DMS153 treated with DMSO at 0.1 percent for 48 hours (cell line): ENCODE results near the gene GPR35.

Source experiments
- DNase-seq: peaks from one replicate; lab custom pipeline; 2025; ENCODE audit not compliant: unreplicated experiment; lab: John Stamatoyannopoulos, UW

GPR35 gene

GRCh38 chr2:240622531-240623235, 2.6 kb upstream of the GPR35 start:
- DNase-seq: no peak

- DNase-seq: no peak
Measured at GRCh38 chr2:240623531-240624010, 1.7 kb upstream of the GPR35 start.

DNA sequence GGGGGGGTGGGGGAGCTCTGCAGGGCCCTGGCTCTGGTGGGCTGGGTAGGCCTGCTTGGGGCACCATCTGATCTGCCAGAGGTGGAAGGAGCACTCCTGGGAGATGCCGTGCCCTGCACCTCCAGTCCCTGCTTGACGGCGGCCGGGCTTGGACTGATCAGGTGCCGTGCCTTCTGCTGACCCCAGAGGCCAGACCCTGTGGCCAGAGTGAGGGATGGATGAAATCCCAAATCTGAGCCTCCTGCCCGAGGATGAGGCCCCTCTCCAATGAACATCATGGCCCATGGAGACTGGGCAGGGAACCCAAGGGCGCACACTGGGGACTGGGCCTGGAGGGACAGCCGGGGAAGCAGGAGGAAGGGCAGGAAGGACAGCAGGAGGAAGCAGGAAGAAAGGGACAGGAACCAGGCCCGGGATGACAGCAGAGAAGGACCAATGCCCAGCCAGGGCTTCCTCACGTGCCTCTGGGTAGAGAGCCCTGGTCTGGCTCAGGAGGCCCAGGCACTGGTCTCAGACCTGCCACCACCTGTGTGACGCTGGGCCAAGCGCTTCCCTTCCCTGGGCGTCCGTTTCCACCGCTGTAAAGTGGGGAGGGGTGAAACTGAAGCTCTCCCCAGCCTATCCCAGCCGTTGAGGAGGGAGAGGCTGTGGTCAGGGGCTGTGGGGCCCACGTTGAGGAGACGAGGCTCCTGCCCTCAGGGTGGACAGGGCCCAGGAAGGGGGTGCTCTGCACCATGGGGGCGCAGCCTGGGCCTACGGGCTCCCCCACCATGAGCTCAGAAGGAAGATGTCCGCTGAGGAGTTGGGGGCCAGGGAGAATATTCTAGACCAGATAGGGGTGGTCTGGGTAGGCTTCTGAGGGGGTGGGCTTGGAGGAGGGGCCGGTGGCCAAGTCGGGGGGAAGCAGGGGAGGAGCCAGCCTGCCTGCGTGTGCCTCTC, 1.0 kb upstream of the GPR35 start:
- DNase-seq: no peak

DNA sequence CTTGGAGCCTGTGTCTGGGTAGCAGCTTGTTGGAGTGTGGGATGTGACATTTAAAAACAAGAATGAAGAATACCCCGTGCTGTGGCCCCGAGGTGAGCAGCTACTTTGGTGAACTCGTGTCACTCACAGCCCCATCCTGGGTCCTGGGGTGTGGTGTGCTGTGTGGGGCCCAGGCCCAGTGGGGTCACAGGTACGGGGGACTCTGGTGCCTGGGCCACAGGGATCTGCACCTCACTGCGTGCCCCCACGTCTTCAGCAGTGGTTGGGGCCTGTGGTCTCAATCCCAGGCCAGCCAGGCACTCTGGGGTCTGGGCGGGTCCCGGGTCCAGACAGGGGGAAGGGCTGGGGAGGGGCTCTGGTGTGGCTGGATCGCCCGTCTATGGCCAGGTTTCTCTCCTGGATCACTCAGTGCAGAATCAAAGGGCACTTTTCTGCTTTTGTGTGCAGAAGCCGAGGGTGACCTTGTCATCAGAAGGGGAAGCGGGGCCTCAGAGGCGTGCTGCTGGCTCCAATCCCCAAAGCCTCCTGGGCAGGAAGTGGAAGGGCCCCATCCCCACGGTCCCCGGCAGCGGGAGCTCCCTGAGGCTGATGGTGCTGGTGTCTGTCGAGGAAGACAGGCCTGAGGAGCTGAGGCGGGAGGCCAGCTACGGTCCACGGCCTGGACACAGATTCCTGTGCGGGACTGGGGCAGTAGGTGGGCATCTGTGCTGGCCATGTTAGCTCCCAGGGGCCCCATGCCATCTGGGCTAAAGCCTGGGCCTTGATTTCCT, 1.4 kb downstream of the GPR35 start:
- no peak for DNase-seq

GRCh38 chr2:240627736-240628506, 2.6 kb downstream of the GPR35 start:
- no peak for DNase-seq

DNA sequence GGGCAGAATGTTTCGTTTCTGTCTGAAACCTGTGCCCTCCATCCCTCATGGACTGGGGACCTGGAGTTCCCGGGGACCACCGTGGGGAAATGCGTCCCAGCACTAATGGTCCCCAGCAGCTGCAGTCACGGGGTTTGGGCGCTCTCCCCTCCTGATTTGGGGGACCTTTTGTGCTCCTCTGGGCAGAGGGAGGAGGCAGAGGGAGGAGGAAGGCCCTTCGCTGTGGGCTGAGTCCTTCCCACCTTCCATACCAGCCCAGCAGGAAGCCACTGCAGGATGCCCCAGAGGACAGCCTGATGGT, 3.2 kb downstream of the GPR35 start:
- no peak for DNase-seq

GRCh38 chr2:240628808-240629618, 3.7 kb downstream of the GPR35 start:
- DNase-seq: no peak

GRCh38 chr2:240629619-240629967, 4.3 kb downstream of the GPR35 start:
- DNase-seq: no peak

DNA sequence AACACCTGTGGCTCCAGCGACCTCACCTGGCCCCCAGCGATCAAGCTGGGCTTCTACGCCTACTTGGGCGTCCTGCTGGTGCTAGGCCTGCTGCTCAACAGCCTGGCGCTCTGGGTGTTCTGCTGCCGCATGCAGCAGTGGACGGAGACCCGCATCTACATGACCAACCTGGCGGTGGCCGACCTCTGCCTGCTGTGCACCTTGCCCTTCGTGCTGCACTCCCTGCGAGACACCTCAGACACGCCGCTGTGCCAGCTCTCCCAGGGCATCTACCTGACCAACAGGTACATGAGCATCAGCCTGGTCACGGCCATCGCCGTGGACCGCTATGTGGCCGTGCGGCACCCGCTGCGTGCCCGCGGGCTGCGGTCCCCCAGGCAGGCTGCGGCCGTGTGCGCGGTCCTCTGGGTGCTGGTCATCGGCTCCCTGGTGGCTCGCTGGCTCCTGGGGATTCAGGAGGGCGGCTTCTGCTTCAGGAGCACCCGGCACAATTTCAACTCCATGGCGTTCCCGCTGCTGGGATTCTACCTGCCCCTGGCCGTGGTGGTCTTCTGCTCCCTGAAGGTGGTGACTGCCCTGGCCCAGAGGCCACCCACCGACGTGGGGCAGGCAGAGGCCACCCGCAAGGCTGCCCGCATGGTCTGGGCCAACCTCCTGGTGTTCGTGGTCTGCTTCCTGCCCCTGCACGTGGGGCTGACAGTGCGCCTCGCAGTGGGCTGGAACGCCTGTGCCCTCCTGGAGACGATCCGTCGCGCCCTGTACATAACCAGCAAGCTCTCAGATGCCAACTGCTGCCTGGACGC, 4.9 kb downstream of the GPR35 start:
- no peak for DNase-seq

- no peak for DNase-seq
Measured at GRCh38 chr2:240630771-240631547, 5.7 kb downstream of the GPR35 start.

DNA sequence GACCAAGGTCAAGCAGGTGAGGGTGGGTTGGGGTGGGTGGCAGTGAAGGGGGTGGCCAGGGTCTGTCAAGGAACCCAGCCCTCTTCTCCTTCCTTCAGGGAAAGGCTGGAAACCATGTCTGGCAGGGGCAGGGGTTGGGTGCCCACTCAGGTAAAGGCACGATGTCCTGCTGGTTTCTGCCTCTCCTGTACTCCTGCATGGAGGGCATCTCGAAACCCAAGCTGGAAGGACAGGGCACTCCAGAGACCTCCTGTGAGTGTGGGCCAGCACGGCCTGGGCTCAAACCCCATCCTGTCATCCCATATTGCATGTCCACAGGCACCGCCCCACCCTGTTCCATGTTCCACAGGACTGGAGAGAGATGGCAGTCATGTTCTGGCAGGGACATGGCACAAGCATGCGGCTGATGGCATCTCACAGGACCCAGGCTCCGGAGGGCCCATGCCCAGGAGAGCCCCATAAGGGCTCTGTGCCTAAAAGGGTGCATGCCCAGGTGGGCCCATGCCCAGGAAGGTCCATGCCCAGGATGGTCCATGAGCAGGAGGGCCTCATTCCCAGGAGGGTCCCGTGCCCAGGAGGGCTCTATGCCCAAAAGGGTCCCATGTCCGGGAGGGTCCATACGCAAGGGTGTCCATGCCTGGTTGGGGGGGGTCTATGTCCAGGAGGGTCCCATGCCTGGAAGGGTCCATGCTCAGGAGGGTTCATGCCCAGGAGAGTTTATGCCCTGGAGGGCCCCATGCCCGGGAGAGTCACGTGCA, 6.4 kb downstream of the GPR35 start:
- no peak for DNase-seq

GRCh38 chr2:240632306-240632721, 7.0 kb downstream of the GPR35 start:
- DNase-seq: no peak

- DNase-seq: no peak
Measured at GRCh38 chr2:240635121-240635997, 10.1 kb downstream of the GPR35 start.

GRCh38 chr2:240635998-240636547, 10.8 kb downstream of the GPR35 start:
- no peak for DNase-seq

DNA sequence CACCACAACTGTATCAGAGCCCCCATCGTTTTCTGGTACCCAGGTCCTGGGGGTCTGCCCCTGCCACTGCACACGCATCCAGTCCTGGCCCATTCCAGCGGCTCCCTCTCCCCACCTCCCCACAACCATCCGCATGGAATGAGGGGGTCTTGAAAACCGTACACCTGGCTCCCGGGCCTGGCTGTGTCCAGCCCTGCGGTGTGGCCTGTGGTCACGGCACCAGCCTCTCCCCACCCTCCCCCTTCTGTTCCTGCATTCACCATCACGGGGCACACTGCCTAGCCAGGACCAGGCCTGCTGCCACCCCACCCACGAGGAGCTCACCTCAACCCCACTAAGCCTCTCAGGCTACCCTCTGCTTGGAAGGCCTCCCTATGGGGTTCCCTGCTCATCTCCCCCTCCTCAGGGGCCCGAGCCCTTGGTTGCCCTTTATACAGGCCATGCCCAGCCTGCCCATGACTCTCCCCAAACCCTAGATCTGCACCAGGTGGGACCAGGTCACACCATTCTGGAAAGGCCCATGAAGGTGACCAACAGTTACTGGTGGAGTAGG, 11.4 kb downstream of the GPR35 start:
- DNase-seq: no peak
